ENCODE results near the gene KDM3B. TPM values are rescaled to one million over a fixed set of nuclear protein-coding genes. Genes with fewer than 3 reads are reported as not detected.
A peak's percentile ranks its signal among the peaks of the same experiment; 100 is the strongest.

KDM3B gene
- total and polyA plus RNA-seq, 2 of the 8 experiments (the other 6 are each of a cell fraction or from before 2014, with no cell fraction given), result 27.1 to 78.1 TPM

DNA sequence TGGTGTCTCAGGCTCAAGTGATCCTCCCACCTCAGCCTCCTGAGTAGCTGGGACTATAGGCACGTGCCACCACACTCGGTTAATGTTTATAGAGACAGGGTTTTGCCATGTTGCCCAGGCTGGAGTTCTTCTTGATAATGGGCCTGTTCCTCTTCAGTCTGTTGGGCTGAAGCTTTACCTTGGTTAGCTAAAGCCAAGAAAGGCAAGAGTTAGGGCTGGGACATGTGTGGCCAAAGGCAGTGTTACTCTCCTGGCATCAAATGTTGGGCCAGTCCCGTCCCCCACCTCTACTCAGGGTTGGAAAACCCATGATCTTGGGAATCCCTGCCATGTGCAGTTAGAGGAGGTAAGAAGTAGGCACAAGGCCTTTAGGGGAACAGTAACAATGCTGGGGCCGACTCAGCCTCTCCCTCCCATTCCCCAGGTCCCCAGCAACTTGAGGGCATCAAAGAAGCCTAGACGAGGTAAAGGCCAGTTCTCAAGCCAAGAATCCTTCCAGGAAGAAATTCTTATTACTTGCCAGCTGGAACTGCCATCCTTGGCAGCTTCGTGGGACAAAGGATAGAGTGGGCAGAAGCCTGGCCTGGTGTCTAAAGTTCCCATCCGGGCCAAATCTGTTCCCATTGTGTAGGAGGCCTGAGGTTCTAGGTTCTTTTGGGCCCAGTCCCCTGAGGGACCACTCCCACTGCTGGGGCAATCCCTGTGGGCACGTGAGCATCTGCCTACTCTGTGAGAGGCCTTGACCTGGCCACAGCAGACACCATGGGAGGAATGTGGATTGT lies 117.2 kb downstream of the KDM3B start (continued):
- TF ChIP-seq GTF2F1 (IDR thresholded peaks at IDR 0.05; ENCODE audit: borderline replicate concordance, low read depth, low read length), result no peak
- no peak for TF ChIP-seq CBX5 (IDR thresholded peaks at IDR 0.05; ENCODE audit: low read depth, low read length)
- no peak for TF ChIP-seq BACH1 (IDR thresholded peaks at IDR 0.05; ENCODE audit: low read length)
- 0 out of 2 replicates have a peak, but pooled peaks have one; percentile 2 for TF ChIP-seq RXRA (IDR thresholded peaks at IDR 0.05; ENCODE audit: insufficient read depth, low read depth, low read length)
- no peak; the same call in 1 of the 2 replicates for TF ChIP-seq TAF1 (IDR thresholded peaks at IDR 0.05; ENCODE audit: low read depth, low read length)
- peak; percentile 79 for TF ChIP-seq CHD2 (IDR thresholded peaks at IDR 0.05; ENCODE audit: low read length)
- 0 out of 2 replicates have a peak, but pooled peaks have one; percentile 14 for TF ChIP-seq GABPA (IDR thresholded peaks at IDR 0.05; ENCODE audit: borderline replicate concordance, insufficient read depth, low read length)
- TF ChIP-seq PHF8 (conservative IDR thresholded peaks at IDR 0.05; ENCODE audit: low read depth, low read length), result no peak
- no peak for TF ChIP-seq SAP30 (IDR thresholded peaks at IDR 0.05; ENCODE audit: insufficient read depth, insufficient replicate concordance, low read length)
- TF ChIP-seq YY1 (IDR thresholded peaks at IDR 0.05; ENCODE audit: low read depth, low read length), result no peak
- peak; percentile 47; the same call in 1 of the 2 replicates for TF ChIP-seq TEAD4 (IDR thresholded peaks at IDR 0.05; ENCODE audit: low read depth, low read length)
- TF ChIP-seq KDM4A (IDR thresholded peaks at IDR 0.05; ENCODE audit: low read depth, low read length, severe bottlenecking), result peak; percentile 30
- peak in 1 of 2 experiments; percentile 93; a peak in 2 of 3 replicates for TF ChIP-seq POLR2A (IDR thresholded peaks at IDR 0.05; ENCODE audit: control extremely low read depth in 1 of 2, low read depth in 2 of 2, low read length in 2 of 2)
- no peak for TF ChIP-seq RNF2 (IDR thresholded peaks at IDR 0.05; ENCODE audit: borderline replicate concordance, low read depth, low read length, missing control alignments, poor library complexity, severe bottlenecking)
- TF ChIP-seq SP2 (IDR thresholded peaks at IDR 0.05; ENCODE audit: low read length), result no peak
- TF ChIP-seq, protein P1, sequence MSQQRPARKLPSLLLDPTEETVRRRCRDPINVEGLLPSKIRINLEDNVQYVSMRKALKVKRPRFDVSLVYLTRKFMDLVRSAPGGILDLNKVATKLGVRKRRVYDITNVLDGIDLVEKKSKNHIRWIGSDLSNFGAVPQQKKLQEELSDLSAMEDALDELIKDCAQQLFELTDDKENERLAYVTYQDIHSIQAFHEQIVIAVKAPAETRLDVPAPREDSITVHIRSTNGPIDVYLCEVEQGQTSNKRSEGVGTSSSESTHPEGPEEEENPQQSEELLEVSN (IDR thresholded peaks at IDR 0.05), result peak; percentile 36
- TF ChIP-seq SP4 (IDR thresholded peaks at IDR 0.05; ENCODE audit: low read length), result peak; percentile 5; the same call in 1 of the 2 replicates
- no peak for TF ChIP-seq KDM1A (IDR thresholded peaks at IDR 0.05; ENCODE audit: borderline replicate concordance, low read length)
- no peak for TF ChIP-seq ZNF274 (IDR thresholded peaks at IDR 0.05; ENCODE audit: borderline replicate concordance, extremely low read depth, low read length)
- TF ChIP-seq TBP (IDR thresholded peaks at IDR 0.05; ENCODE audit: low read depth, low read length), result no peak
- peak; percentile 93 for TF ChIP-seq TAF7 (optimal IDR thresholded peaks at IDR 0.05; ENCODE audit: borderline replicate concordance, low read depth, low read length)
- TF ChIP-seq CTBP2 (IDR thresholded peaks at IDR 0.05; ENCODE audit: borderline replicate concordance, insufficient read depth, insufficient read length, low read length), result no peak
- no peak; the same call in 1 of the 2 replicates for TF ChIP-seq NRF1 (IDR thresholded peaks at IDR 0.05; ENCODE audit: low read depth, low read length)
- no peak for TF ChIP-seq MAFK (IDR thresholded peaks at IDR 0.05; ENCODE audit: low read depth, low read length)

Data from H1 (cell line).